Endometrium (tissue), 2 donors: ENCODE results near the gene SLC25A33.
"Not testable (repeated sequence)": the region's sequence is repeated elsewhere in the genome, so short reads cannot be mapped to it uniquely, and the experiment has no call there.

Source experiments
- FAIRE-seq: peaks from 2 replicates; lab custom pipeline; 2012; peaks lifted over from hg19 to GRCh38; lab: Jason Lieb, UNC
- donor health status: control.
- donor health status: control.

Gene SLC25A33, protein sequence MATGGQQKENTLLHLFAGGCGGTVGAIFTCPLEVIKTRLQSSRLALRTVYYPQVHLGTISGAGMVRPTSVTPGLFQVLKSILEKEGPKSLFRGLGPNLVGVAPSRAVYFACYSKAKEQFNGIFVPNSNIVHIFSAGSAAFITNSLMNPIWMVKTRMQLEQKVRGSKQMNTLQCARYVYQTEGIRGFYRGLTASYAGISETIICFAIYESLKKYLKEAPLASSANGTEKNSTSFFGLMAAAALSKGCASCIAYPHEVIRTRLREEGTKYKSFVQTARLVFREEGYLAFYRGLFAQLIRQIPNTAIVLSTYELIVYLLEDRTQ

DNA sequence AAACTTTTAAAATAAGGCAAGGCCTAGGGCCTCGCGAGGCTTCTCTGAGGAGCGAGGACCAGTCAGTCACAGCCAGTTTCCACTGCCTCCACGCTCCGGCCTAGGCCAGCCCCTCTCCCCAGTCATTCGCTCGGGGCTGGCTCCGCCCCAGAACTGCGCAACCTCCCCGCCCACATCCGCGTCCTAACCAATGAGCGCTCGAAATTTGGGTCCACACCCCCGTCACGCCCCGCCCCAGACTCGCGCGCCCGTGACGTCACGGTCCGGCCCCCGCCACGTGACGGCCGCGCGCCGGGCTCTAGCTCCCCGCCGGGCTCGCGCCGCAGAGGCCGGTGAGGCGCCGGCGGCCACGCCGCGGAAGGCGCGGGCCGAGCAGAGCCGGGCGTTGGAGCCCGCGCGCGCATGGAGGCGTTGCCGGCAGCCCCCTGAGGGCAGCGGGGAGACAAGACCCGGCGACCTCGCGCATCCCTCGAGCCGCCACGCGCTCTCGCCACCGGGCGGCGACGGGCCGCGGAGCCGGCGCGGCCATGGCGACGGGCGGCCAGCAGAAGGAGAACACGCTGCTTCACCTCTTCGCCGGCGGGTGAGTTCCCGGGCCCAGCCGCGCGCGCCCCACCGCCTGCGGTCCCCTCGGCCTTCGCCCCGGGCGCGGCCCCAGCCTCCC, at the start of gene SLC25A33:
TSS of gene SLC25A33 (plus strand) at position 301 of the 664 bp plus-strand sequence. CDS start at position 528, 227 bp downstream.
- peak; percentile 85 for FAIRE-seq

DNA sequence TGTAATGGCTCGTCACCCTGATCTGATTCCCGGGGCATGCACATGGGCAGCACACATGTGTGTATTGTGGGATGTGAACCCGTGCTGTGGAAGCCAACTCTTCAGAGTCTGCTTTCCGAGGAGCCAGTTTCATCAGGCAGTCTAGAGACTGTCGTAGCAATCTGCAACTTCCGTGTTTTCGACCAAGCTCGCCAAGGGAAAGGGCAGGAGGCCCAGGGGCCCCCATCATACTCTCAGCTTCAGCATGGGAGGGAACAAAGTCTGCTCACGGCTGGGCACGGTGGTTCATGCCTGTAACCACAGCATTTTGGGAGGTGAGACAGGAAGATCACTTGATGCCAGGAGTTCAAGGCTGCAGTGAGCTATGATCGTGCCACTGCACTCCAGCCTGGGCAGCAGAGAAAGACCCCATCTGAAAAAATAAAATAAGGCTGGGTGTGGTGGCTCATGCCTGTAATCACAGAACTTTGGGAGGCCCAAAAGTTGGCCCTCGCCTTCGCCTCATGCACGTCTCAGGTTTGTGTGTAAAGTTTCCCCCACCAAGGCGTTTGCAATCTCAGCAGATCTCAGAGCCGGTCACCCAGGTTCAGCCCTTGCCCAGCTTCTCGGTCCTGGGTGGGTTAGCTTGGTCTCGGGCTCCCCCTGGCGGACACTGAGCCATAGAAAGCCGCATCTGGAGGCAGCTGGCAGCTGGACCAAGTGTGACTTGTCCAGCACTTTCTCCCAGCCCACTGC, 48.5 kb upstream of the SLC25A33 start:
- peak; percentile 58 for FAIRE-seq

DNA sequence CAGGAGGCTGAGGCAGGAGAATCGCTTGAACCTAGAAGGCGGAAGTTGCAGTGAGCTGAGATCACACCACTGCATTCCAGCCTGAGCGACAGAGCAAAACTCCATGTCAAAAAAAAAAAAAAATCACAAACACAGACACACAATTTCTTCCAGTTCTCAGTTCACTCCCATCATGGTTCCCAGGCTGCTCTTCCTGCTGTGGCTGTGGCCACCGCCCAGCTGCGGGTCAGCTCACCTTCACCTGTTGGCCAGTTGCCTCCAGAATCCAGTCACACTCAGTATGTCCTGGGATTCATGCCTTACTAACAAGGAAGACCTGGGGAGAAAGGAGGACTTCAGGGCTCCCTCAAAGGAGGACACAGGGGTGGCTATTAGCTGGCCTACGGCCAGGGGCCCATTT, 45.9 kb upstream of the SLC25A33 start:
- FAIRE-seq: no peak

DNA sequence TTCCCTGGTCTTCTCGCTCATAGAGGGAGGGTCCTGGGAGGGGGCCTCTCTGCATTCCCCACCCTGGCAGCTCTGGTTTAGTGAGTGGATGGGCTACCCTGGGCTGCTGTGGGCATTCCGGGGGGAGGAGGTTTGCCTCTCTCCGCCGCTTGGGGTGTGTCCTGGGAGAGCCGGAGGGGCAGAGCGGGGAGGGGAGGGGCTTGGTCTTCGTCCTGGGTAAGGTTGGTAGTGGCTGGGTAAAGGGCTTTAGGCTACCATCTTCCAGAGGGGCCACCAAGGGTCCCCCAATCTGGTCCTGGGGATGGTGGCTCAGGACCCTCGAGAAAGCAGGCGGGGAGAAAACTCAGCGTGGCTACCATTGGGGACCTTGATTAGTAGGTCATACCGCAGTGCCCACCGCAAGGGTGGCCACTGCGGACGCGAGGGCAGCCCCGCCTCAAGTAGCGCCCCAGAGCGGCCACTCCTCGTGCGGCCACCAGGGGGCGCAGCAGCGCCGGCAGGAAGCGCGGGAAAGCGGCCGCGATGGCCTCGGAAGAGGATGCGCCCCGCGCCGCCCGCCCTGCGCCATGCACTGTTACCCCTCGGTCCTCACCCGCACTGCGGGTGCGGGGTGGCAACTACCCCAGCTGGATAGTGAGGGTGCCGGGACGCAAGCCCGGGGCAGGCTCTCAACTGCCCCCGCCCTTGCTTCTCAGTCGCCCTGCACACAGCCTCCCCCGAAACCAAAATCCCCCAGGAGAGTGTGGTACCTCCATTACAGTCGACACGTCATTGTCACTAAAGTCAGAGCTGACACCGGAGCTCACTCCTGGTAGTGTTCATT, 44.1 kb upstream of the SLC25A33 start:
- no peak for FAIRE-seq

DNA sequence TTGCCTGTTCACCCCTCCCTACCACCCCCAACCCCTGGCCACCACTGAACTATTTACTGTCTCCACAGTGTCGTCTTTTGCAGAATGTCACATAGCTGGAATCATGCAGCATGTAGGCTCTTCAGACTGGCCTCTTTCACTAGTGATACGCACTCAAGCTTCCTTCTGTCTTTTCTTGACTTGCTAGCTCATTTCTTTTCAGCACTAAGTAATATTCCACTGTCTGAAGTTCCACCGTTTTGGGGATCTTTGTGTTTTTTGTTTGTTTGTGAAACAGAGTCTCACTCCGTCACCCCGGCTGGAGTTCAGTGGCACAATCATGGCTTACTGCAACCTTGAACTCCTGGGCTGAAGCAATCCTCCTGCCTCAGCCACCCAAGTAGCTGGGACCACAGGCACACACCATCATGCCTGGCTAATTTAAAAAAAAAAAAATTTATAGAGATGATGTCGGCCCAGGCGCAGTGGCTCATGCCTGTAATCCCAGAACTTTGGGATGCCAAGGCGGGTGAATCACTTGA, 43.4 kb upstream of the SLC25A33 start:
- no peak for FAIRE-seq

DNA sequence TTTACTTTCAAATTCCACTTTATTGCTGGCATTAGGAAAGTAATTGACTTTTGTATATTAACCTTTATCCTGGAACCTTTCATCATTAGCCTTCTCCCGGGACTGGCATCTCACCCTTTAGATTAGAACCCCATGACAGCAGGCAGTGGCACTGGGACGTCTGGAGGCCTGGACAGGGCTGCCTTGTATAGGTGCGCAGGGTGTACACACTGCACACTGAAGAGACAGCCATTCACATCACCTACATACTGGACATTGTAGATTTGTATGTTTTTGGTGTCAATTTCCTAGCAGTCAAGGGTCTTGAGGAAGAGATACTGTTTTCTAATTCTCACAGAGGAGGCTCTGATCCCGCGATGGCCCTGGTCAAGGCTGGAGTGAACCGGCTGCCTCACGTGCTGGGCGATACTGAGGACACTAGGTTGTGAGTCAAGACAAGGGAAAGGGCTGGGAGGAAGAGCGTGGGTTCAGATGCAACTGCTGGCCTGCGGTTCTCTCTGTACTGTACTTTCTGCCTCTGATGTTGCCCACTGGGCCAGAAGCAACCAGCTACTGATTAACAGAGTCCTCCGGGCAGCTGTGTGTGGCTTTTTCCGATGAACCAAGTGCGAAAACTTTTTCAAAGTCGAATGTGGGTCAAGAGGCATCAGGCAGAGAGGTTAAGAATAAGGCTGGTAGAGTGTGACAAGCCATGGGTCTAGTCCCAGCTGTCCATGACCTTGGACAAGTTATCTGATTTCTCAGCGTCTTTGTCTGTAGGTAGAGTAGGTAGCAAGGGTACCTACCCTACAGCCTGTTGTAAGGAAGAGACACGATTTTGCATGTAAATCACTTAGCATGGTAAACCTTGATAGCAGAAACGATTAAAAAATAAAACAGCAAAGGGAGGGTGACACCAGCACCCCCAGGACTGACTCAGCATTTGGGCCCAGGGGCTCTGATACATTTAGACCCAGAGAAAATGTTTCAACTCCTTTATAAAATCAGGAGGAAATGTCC, 38.2 kb upstream of the SLC25A33 start:
- FAIRE-seq: no peak

DNA sequence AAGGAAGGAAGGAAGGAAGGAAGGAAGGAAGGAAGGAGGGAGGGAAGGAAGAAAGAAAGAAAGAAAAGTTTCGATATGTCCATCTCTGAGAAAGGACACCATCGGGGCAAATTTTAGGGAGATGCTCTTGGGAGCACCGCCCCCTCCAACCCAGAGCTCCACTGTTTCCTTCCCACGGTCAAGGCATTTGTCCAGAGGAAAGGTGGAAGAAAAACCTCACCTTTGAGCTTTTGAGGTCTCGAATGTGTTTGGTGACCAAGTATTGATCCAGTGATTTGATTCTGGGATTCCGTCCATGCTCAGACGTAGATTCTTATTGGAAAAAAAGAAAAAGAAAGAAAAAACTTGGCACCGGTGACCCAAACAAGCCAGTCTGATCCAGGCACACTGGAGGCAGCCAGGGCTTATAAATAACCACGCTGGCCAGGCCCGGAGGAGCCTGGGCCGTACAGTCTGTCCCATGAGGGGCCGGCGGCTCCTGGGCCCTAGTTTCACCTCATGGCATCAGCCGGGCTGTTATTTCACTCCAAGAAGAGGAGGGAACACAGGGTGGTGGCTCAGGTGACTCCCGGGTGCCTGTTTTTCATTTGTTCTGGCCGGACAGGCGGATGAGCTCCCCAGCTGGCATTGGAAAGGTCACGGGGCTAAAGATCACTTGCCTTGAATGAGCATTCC, 36.1 kb upstream of the SLC25A33 start:
- no peak for FAIRE-seq

DNA sequence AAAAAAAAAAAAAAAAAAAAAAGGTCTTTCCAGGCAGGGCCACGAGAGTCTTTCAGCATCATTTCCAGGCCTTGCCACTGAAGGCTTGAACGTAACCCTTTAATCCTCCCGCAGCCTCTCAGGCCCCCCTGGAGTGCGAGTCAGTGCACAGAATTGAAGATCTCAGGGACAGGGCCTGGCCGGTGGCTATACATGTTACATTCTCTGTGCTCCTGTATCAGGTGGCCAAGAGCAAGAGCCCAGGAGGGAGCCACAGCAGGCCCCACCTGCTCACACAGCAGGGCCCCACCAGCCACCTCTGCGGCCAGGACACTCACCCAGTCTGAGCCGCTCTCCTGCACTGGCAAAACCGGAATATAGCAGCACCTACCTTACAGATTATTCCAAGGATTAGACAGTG, 34.1 kb upstream of the SLC25A33 start:
- FAIRE-seq: no peak

DNA sequence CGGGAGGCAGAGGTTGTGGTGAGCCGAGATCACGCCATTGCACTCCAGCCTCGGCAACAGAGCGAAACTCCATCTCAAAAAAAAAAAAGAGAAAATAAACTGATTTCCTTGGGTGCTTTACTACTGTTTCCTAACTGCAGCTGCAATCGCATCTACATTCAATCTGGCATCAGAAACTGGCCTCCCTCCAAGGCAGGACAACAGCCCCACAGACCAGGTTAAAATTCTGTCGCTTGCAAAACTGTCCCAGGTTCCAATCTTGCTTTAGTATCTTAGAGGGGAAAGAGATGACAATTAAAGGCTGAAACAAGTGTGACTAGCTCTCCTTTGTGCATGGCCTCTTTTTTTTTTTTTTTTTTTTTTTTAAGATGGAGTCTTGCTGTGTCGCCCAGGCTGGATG, 32.4 kb upstream of the SLC25A33 start:
- FAIRE-seq: no peak

DNA sequence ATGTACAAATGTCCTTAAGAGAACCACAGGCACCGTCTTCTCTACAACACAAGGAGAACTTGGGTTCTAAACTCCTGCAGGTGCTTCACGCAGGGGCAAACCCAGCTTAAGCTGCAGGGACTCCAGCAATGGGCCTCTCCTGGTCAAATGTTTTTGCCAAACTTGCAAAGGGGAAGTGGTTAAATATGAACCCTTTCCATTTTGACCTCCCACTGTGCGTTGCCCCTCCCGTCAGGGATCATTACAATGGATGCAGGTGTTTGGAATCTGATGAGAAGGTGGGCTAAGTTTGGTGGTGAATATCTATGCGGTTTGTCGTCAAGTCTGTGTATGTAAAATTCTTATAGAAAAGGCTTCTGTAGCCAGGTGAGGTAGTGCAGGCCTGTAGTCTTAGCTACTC, 29.1 kb upstream of the SLC25A33 start:
- FAIRE-seq: no peak

DNA sequence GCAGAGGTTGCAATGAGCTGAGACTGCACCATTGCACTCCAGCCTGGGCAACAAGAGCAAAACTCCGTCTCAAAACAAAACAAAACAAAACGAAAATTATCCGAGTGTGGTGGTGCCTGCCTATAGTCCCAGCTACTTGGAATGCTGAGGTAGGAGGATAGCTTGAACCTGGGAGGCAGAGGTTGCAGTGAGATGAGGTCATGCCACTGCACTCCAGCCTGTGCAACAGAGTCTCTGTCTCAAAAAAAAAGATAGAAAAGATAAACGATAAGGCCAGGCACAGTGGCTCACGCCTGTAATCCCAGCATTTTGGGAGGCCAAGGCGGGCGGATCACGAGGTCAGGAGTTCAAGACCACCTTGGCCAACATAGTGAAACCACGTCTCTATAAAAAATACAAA, 23.7 kb upstream of the SLC25A33 start:
- not testable (repeated sequence) for FAIRE-seq

DNA sequence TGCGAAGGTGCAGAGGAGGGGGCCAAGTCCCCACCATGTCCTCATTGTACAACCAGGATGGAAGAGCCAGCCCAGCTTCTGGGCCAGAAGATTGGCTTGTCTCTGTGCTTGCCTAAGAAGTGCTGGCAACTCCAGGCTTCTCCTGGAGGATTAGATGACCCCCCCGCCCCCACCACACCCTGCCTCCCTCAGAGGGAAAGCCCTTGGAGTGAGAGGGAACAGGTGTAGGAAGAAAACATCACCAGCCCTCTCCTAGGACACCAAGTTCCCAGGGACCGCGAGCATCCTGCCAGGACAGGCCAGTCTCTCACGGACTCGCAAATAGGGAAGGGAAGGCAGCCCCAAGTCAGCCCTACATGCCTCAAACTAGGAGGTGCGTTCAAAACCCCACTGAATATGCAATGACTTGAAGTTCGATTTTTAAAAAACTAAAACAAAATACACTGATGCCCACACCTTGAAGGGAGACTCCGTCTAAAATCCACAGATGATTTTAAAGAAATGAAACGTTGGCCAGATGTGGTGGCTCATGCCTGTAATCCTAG, 20.7 kb upstream of the SLC25A33 start:
- FAIRE-seq: no peak

DNA sequence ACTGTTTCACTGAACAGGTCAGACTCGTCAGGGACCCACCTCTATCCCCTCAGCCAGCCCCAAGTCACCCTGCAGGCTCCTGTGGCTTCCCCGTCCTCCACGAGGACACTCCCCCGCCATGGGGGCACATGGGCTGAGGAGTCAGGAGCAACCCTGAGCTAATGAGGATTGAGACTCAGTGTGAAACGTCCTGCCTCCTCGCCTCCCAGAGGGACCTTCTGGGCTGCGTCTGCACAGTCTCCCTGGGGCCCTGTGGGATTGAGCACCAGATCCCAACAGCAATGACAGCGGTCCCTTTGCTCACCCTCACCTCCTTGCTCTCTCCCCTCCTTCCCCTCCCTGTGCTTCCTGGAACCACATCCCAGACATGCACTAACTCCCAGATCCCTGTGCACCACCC, 18.9 kb upstream of the SLC25A33 start:
- no peak for FAIRE-seq

DNA sequence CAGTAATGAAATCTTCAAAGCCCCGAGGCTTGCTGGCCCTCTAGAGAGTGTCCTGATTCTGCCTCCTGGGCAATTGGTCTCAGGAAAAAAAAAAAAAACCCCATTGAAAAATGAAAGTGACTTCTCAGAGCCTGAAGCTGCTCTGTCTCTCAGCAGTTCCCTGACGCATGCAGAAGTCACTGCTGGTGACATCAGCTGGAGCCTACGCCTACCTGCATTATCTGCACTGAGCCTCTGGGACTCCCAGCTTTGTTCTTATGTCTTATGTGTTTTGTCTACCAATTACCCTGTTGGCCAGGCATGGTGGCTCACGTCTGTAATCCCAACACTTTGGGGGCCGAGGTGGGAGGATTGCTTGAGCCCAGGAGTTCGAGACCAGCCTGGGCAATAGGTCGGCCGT, 10.1 kb upstream of the SLC25A33 start:
- no peak for FAIRE-seq

DNA sequence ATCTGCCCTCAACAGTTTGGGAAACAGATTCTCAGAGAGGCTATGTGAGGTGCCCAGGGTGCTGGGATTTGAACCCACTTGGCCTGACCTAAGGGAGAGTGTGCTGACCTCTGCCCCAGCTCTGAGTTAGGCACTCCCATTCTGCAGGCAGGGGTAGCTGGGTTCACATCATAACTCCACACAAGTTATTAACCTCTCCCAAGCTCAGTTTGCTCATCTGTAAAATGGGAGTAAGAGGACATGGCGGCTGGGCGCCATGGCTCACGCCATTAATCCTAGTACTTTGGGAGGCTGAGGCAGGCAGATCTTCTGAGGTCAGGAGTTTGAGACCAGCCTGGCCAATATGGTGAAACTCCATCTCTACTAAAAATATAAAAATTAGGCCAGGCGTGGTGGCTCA, 8.9 kb upstream of the SLC25A33 start:
- FAIRE-seq: no peak

DNA sequence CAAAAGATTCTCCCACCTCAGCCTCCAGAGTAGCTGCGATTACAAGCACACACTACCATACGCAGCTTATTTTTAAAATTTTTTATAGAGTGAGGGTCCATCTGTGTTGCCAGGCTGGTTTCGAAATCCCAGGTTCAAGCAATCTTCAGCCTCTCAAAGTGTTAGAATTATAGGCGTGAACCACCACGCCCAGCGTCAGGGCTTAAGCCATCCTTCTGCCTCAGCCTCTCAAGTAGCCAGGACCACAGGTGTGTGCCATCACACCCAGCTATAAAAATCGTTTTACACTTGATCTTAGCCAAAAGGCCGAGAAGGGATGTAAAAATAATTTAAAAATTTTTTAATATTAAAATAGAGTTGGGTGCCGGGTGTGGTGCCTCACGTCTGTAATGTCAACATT, 4.3 kb upstream of the SLC25A33 start:
- FAIRE-seq: no peak

DNA sequence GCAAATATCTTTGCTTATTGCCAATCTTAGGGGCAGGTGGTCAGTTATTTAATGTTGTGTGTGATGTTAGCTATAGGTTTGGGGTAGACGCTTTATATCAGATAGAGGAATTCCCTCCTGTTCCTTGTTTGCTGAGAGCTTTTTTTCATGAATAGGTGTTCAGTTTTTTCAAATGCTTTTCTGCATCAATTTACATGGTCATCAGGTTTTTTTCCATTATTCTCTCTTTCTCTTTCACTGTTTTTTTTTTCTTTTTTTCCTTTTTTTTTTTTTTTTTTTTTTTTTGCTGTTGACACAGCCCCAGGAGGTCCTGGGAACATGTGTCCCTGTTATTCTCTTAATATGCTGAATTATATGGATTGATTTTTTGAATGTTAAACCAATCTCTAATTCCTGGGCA, 3.0 kb upstream of the SLC25A33 start:
- FAIRE-seq: no peak

DNA sequence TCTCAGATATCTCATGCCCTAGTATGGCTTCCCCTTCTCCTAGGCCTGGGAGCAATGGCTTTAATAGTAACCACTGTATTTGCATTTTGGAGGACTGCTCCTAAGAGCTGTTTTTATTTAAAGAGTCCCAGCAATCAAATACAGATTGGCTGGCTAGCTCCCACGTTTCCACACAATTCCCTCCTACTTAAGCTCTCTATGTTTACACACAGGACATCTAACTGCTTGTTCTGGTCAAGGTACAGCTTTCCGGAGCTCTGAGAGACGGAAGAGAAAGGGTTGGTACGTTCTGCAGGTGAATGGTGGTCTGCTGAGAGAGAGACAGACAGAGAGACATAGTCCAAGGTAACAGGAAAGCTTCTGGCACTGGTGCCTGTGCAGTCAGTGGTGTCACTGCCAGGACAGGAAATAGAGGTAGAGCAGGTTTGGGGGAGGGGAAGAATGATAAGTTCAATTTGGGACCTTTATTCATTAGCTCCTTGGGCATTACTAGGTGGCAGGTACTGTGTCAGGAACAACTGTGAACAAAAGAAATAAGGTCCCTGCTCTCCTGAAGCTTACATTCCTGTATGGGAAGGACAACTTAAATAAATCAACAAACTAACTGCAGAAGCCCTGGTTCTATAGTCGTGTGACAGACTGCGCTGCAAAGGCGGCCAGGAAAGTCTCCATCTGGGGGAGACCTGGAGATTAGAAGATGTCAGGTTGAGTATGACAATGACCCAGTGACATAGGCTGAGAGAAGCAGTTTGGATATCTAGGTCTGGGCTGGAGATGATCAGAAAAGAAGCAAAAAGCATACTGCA, 1.2 kb upstream of the SLC25A33 start:
- FAIRE-seq: no peak

DNA sequence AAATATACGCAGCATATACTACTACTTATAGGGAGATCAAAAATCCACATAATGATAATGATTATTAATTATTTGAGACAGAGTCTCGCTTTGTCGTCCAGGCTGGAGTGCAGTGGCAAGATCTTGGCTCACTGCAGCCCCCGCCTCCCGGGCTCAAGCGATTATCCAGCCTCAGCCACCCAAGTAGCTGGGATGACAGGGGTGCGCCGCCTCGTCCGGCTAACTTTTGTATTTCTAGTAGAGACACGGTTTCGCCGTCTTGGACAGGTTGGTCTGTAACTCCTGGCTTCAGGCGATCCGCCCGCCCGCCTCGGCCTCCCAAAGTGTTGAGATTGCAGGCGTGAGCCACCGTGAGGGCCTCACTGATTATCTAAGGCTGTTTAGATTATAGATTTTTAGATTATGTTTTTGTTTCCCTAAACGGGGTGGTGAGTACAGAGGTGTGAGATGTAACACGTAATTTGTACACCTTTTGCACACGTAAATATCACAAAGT, 548 bp upstream of the SLC25A33 start:
- FAIRE-seq: no peak
